Measurements from ENCODE around the gene TBC1D13. TPM values are rescaled to one million over a fixed set of nuclear protein-coding genes. Genes with fewer than 3 reads are reported as not detected.

TBC1D13 gene
- total and polyA plus RNA-seq, 2 of the 13 experiments (the other 11 are each of a cell fraction or from before 2014, with no cell fraction given): 17.9 to 19.7 TPM

- TF ChIP-seq, protein P1, sequence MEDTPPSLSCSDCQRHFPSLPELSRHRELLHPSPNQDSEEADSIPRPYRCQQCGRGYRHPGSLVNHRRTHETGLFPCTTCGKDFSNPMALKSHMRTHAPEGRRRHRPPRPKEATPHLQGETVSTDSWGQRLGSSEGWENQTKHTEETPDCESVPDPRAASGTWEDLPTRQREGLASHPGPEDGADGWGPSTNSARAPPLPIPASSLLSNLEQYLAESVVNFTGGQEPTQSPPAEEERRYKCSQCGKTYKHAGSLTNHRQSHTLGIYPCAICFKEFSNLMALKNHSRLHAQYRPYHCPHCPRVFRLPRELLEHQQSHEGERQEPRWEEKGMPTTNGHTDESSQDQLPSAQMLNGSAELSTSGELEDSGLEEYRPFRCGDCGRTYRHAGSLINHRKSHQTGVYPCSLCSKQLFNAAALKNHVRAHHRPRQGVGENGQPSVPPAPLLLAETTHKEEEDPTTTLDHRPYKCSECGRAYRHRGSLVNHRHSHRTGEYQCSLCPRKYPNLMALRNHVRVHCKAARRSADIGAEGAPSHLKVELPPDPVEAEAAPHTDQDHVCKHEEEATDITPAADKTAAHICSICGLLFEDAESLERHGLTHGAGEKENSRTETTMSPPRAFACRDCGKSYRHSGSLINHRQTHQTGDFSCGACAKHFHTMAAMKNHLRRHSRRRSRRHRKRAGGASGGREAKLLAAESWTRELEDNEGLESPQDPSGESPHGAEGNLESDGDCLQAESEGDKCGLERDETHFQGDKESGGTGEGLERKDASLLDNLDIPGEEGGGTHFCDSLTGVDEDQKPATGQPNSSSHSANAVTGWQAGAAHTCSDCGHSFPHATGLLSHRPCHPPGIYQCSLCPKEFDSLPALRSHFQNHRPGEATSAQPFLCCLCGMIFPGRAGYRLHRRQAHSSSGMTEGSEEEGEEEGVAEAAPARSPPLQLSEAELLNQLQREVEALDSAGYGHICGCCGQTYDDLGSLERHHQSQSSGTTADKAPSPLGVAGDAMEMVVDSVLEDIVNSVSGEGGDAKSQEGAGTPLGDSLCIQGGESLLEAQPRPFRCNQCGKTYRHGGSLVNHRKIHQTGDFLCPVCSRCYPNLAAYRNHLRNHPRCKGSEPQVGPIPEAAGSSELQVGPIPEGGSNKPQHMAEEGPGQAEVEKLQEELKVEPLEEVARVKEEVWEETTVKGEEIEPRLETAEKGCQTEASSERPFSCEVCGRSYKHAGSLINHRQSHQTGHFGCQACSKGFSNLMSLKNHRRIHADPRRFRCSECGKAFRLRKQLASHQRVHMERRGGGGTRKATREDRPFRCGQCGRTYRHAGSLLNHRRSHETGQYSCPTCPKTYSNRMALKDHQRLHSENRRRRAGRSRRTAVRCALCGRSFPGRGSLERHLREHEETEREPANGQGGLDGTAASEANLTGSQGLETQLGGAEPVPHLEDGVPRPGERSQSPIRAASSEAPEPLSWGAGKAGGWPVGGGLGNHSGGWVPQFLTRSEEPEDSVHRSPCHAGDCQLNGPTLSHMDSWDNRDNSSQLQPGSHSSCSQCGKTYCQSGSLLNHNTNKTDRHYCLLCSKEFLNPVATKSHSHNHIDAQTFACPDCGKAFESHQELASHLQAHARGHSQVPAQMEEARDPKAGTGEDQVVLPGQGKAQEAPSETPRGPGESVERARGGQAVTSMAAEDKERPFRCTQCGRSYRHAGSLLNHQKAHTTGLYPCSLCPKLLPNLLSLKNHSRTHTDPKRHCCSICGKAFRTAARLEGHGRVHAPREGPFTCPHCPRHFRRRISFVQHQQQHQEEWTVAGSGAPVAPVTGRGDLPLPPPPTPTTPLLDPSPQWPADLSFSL (CRISPR knock-in tag; IDR thresholded peaks at IDR 0.05): no peak
- no peak for TF ChIP-seq ZNF124 (CRISPR knock-in tag; IDR thresholded peaks at IDR 0.05)
- no peak for TF ChIP-seq MED1 (CRISPR knock-in tag; IDR thresholded peaks at IDR 0.05)
- no peak for TF ChIP-seq XBP1 (CRISPR knock-in tag; IDR thresholded peaks at IDR 0.05)
- no peak for TF ChIP-seq ZNF414 (CRISPR knock-in tag; IDR thresholded peaks at IDR 0.05)
- no peak for TF ChIP-seq ZNF451 (CRISPR knock-in tag; IDR thresholded peaks at IDR 0.05)
- TF ChIP-seq EZH2 (conservative IDR thresholded peaks at IDR 0.05; ENCODE audit: low read depth, low read length): no peak
- no peak for TF ChIP-seq GMEB1 (CRISPR knock-in tag; IDR thresholded peaks at IDR 0.05; ENCODE audit: borderline replicate concordance)
- TF ChIP-seq, protein P2, sequence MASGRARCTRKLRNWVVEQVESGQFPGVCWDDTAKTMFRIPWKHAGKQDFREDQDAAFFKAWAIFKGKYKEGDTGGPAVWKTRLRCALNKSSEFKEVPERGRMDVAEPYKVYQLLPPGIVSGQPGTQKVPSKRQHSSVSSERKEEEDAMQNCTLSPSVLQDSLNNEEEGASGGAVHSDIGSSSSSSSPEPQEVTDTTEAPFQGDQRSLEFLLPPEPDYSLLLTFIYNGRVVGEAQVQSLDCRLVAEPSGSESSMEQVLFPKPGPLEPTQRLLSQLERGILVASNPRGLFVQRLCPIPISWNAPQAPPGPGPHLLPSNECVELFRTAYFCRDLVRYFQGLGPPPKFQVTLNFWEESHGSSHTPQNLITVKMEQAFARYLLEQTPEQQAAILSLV (CRISPR knock-in tag; IDR thresholded peaks at IDR 0.05; ENCODE audit: borderline replicate concordance): peak; percentile 60; the same call in 1 of the 2 replicates
- TF ChIP-seq ZNF609 (CRISPR knock-in tag; IDR thresholded peaks at IDR 0.05; ENCODE audit: borderline replicate concordance): 0 out of 2 replicates have a peak, but pooled peaks have one; percentile 31
- TF ChIP-seq ZNF331 (CRISPR knock-in tag; IDR thresholded peaks at IDR 0.05): no peak; the same call in 1 of the 2 replicates
- peak; percentile 82; the same call in 1 of the 2 replicates for TF ChIP-seq ZNF709 (CRISPR knock-in tag; IDR thresholded peaks at IDR 0.05)
- no peak for TF ChIP-seq ZMAT3 (CRISPR knock-in tag; conservative IDR thresholded peaks at IDR 0.05)
Measured at GRCh38 chr9:128818839-128819715, 32.0 kb downstream of the TBC1D13 start (continued).
